CD4-positive, alpha-beta T cell treated with Interleukin-4 for 4 hours (primary cell): ENCODE measurements around the gene RIMBP2.

Source experiments
- DNase-seq: peaks from one replicate; pipeline ENCODE4 v3.0.0-alpha.2; 2020

Gene RIMBP2

GRCh38 chr12:130497991-130498390, 218.1 kb downstream of the RIMBP2 start:
- no peak for DNase-seq

GRCh38 chr12:130497321-130497720, 218.8 kb downstream of the RIMBP2 start:
- DNase-seq: no peak

GRCh38 chr12:130496516-130497120, 219.5 kb downstream of the RIMBP2 start:
- DNase-seq: no peak

- DNase-seq: no peak
Observed at GRCh38 chr12:130495156-130495555, 220.9 kb downstream of the RIMBP2 start.

GRCh38 chr12:130494736-130495135, 221.4 kb downstream of the RIMBP2 start:
- DNase-seq: no peak

GRCh38 chr12:130493951-130494350, 222.1 kb downstream of the RIMBP2 start:
- no peak for DNase-seq

GRCh38 chr12:130491421-130492357, 224.4 kb downstream of the RIMBP2 start:
- no peak for DNase-seq

- DNase-seq: no peak
Observed at GRCh38 chr12:130490674-130491073, 225.4 kb downstream of the RIMBP2 start.

GRCh38 chr12:130489293-130489692, 226.8 kb downstream of the RIMBP2 start:
- DNase-seq: no peak

GRCh38 chr12:130488358-130488710, 227.8 kb downstream of the RIMBP2 start:
- DNase-seq: no peak

GRCh38 chr12:130487636-130488357, 228.3 kb downstream of the RIMBP2 start:
- no peak for DNase-seq

- no peak for DNase-seq
Observed at GRCh38 chr12:130486891-130487416, 229.1 kb downstream of the RIMBP2 start.

- DNase-seq: no peak
Observed at GRCh38 chr12:130486146-130486435, 230.0 kb downstream of the RIMBP2 start.

GRCh38 chr12:130485291-130486145, 230.6 kb downstream of the RIMBP2 start:
- DNase-seq: no peak

GRCh38 chr12:130484221-130484620, 231.9 kb downstream of the RIMBP2 start:
- no peak for DNase-seq

- no peak for DNase-seq
Observed at GRCh38 chr12:130483616-130484180, 232.4 kb downstream of the RIMBP2 start.

- no peak for DNase-seq
Observed at GRCh38 chr12:130482448-130482847, 233.7 kb downstream of the RIMBP2 start.

GRCh38 chr12:130481392-130481879, 234.7 kb downstream of the RIMBP2 start:
- no peak for DNase-seq

- DNase-seq: no peak
Observed at GRCh38 chr12:130480887-130481286, 235.2 kb downstream of the RIMBP2 start.

GRCh38 chr12:130480231-130480630, 235.9 kb downstream of the RIMBP2 start:
- no peak for DNase-seq

- DNase-seq: no peak
Observed at GRCh38 chr12:130479401-130480125, 236.5 kb downstream of the RIMBP2 start.
